AG04450 (cell line): ENCODE results near the gene GFPT1. TPM values are rescaled to one million over a fixed set of nuclear protein-coding genes. Genes with fewer than 3 reads are reported as not detected.

ENCODE experiments used
- CTCF ChIA-PET: fragments of 300-600, 350-600 bp; formaldehyde crosslinking; extraction: SDS; loops from one replicate; lab custom pipeline; 2022; ENCODE audit warnings: antibody characterized with exemption, inconsistent platforms; lab: Charles Lee
- POLR2A ChIA-PET: fragments of 350-600 bp; formaldehyde crosslinking; extraction: SDS; loops from one replicate; lab custom pipeline; 2021; ENCODE audit warnings: antibody characterized with exemption, inconsistent platforms; lab: Yijun Ruan, JAX
- DNase-seq: peaks from one replicate; pipeline ENCODE4 v3.0.0-alpha.2; 2011; ENCODE audit warnings: low read depth, low spot score
- H3K27ac ChIP-seq: one replicate; pipeline ENCODE4 v1.5.1; 2012; ENCODE audit warnings: low read depth, low read length, control low read depth
- H3K27me3 ChIP-seq: one replicate; pipeline ENCODE4 v1.6.0; 2012; ENCODE audit warnings: low read length; ENCODE audit not compliant: control insufficient read depth, insufficient read depth
- H3K4me3 ChIP-seq: 2 replicates; pipeline ENCODE4 v1.5.1; 2011; ENCODE audit warnings: mild to moderate bottlenecking, low read depth, low read length, control low read depth
- H3K9me3 ChIP-seq: 2 replicates; pipeline ENCODE4 v1.5.1; 2012; ENCODE audit warnings: low read length; ENCODE audit not compliant: control insufficient read depth, insufficient read depth
- CTCF ChIP-seq: IDR thresholded peaks from 2 replicates; pipeline ENCODE4 v1.5.1; 2011; ENCODE audit warnings: low read depth, low read length, control low read depth, inconsistent platforms
- polyA plus RNA-seq: library from polyadenylated mRNA; depleted of rRNA; stranded (reverse); fragments of >200 nt; gene quantifications from 2 replicates; pipeline ENCODE4 v1.2.3, GENCODE V29; 2011

The GFPT1 gene
- polyA plus RNA-seq, 1 experiment = 47.4 TPM

DNA sequence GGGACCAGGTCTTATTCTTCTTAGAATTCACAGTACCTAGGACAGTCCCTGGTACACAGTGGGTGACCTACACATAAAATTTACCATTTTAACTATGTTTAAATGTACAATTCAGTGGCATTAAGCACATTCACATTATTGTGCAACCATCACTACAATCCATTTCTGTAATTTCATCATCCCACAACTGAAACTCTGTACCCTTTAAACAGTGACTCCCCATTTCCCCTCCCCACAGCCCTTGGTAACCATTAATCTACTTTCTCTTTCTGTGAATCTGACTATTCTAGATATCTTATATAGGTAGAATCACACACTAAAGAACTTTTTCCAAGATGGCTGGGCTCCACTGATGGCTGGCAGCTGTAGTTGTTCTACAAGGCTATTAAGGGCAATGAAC, 41.6 kb downstream of the GFPT1 start:
- no peak for TF ChIP-seq CTCF
- DNase-seq = no peak

DNA sequence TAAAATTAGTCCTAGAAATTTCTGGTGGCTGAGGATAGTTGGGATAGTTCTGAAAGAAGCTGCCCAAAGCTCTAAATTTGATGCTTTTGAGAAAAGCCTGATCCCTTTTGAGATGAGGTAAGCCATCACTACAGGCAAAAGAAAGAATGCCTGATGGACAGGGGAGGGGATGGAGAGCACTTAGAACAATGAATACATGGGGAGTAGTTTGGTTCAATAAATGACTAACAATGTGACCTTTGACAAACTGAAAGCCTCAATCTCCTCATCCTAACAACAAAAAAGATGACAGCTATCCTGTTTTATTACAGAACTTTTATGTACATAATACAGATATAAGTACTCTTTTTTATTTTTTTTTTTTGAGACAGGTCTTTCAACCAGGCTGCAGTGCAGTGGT, 42.7 kb downstream of the GFPT1 start:
- no peak overlapping the region for H3K27ac ChIP-seq
- no peak for TF ChIP-seq CTCF
- H3K27me3 ChIP-seq = no peaks in the 10 kb centered on the region
- POLR2A ChIA-PET = interaction anchor here (0.7 kb wide), 1 partner anchor 13 kb away, joined by 10 read pairs; no protein-coding TSS in a partner anchor
- CTCF ChIA-PET = interaction anchor here (1.5 kb wide), 1 partner anchor 31 kb away, joined by 5 read pairs; no protein-coding TSS in a partner anchor
- no peak overlapping the region for H3K4me3 ChIP-seq
- no peaks in the 10 kb centered on the region for H3K9me3 ChIP-seq
- DNase-seq = no peak

More for the DNA sequence above, 41.6 kb downstream of the GFPT1 start:
- H3K27ac ChIP-seq = no peak overlapping the region
- CTCF ChIA-PET = interaction anchor here (1.5 kb wide), 1 partner anchor 30 kb away, joined by 5 read pairs; no protein-coding TSS in a partner anchor
- no peak overlapping the region for H3K4me3 ChIP-seq
- no peaks in the 10 kb centered on the region for H3K9me3 ChIP-seq
- no peaks in the 10 kb centered on the region for H3K27me3 ChIP-seq
- POLR2A ChIA-PET = no interaction called here

- H3K27me3 ChIP-seq = no peaks in the 10 kb centered on the region
- no peak overlapping the region for H3K27ac ChIP-seq
- TF ChIP-seq CTCF = no peak
- no peak overlapping the region for H3K4me3 ChIP-seq
- POLR2A ChIA-PET = no interaction called here
- no peak for DNase-seq
- H3K9me3 ChIP-seq = no peaks in the 10 kb centered on the region
- CTCF ChIA-PET = no interaction called here
Observed at GRCh38 chr2:69340101-69340775, 46.8 kb downstream of the GFPT1 start.

DNA sequence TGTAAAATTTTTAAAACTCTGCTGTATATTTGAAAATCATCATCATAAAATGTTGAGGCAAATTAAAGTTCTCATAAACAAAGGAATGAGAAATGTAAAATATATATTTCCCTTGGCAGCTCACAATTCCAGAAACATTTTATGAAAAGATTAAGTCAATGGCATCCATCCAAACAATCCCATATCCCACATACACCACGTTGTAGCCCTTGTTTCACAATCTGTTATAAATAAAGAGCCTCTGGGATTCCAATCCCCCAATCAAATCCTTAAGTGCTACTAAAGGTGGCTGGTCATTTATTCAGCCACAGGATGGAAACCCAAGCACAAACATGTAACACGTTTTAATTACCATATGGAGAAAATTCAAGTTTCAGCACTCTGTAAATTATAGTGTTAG, 51.7 kb downstream of the GFPT1 start:
- CTCF ChIA-PET = no interaction called here

More for the DNA sequence above, 51.7 kb downstream of the GFPT1 start:
- DNase-seq = no peak
- POLR2A ChIA-PET = no interaction called here
- Histone ChIP-seq H3K27ac (no peak overlapping the region), H3K9me3 (no peaks in the 10 kb centered on the region), H3K27me3 (no peaks in the 10 kb centered on the region), H3K4me3 (no peak overlapping the region)
- no peak for TF ChIP-seq CTCF
